Vagina (tissue), 2 donors: ENCODE data around the gene VOPP1.

Source experiments
- POLR2A ChIP-seq, 2 donors: fragments of 450-650 bp; IDR thresholded peaks; one replicate each; pipeline ENCODE4 v1.6.1; 2017; ENCODE audit warnings: antibody characterized with exemption in 2 of 2, mild to moderate bottlenecking in 2 of 2, moderate library complexity in 2 of 2
- TF ChIP-seq, protein P1 (sequence below), 3 experiments: fragments of 450-650 bp in 2 of 3; fragments of 200-600 bp in 1 of 3; sonication (generic) in 1 of 3; IDR thresholded peaks; one replicate each; pipeline ENCODE4 v1.5.1; 2017 to 2019; ENCODE audit warnings: antibody characterized with exemption in 3 of 3, mild to moderate bottlenecking in 2 of 3, moderate library complexity in 2 of 3

DNA sequence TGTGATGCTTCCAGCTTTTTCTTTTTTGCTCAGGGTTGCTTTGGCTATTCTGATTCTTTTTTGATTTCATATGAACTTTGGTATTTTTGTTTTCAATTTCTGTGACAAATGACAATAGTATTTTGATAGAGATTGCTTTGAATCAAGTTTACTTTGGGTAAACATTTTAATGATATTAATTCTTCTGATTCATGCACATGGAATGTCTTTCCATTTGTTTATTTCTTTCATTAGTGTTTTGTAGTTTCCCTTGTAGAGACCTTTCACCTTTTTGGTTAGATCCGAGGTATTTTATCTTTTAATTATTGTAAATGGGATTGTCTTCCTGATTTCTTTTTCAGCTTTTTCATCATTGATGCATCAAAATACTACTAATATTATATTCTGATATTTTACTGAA, 114.0 kb downstream of the VOPP1 start:
- no peak for TF ChIP-seq POLR2A (IDR thresholded peaks at IDR 0.05)
- TF ChIP-seq, protein P1, sequence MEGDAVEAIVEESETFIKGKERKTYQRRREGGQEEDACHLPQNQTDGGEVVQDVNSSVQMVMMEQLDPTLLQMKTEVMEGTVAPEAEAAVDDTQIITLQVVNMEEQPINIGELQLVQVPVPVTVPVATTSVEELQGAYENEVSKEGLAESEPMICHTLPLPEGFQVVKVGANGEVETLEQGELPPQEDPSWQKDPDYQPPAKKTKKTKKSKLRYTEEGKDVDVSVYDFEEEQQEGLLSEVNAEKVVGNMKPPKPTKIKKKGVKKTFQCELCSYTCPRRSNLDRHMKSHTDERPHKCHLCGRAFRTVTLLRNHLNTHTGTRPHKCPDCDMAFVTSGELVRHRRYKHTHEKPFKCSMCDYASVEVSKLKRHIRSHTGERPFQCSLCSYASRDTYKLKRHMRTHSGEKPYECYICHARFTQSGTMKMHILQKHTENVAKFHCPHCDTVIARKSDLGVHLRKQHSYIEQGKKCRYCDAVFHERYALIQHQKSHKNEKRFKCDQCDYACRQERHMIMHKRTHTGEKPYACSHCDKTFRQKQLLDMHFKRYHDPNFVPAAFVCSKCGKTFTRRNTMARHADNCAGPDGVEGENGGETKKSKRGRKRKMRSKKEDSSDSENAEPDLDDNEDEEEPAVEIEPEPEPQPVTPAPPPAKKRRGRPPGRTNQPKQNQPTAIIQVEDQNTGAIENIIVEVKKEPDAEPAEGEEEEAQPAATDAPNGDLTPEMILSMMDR (IDR thresholded peaks at IDR 0.05): no peak
